ENCODE data around the gene ZFYVE27. TPM values are rescaled to one million over a fixed set of nuclear protein-coding genes. Genes with fewer than 3 reads are reported as not detected.

The ZFYVE27 gene
- total RNA-seq, 1 donor from 2014 or later, result 35.0 TPM

DNA sequence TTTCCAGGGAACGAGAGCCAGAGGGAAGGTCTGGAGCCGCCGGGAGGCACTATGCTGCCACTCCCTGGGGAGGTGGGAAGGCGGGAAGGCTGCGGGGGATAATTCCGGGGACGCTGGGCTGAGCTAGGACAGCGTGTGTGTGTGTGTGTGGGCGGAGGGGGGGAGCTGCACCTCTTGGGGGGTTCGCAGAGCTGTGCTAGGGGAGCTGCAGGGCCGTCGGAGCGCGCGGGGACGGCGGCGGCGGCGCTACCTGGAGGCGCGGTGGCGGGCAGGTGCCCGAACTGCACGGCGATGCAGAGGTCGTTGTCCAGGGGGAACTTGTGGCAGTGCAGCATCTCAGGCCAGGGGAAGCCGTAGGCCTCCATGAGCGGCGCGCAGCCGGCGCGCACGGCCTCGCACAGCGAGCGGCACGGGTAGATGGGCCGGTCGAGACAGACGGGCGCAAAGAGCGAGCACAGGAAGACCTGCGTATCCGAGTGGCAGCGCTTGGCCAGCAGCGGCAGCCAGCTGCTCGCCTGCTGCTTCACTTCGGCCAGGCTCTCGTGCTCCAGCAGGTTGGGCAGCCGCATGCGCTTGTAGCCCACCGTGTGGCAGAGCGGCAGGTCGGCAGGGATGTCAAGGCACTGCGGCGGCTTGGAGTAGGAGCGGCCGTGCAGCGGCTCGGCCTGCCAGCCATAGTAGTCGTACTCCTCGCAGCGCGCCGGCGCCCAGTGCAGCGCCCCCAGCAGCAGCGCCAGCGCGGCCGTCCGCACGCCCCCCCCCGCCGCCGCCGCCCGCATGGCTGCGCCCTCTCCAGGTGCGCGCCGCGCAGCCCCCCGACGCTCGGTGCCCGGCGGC lies 34.3 kb downstream of the ZFYVE27 start:
- no peak overlapping the region for H3K27ac Mint-ChIP-seq

DNA sequence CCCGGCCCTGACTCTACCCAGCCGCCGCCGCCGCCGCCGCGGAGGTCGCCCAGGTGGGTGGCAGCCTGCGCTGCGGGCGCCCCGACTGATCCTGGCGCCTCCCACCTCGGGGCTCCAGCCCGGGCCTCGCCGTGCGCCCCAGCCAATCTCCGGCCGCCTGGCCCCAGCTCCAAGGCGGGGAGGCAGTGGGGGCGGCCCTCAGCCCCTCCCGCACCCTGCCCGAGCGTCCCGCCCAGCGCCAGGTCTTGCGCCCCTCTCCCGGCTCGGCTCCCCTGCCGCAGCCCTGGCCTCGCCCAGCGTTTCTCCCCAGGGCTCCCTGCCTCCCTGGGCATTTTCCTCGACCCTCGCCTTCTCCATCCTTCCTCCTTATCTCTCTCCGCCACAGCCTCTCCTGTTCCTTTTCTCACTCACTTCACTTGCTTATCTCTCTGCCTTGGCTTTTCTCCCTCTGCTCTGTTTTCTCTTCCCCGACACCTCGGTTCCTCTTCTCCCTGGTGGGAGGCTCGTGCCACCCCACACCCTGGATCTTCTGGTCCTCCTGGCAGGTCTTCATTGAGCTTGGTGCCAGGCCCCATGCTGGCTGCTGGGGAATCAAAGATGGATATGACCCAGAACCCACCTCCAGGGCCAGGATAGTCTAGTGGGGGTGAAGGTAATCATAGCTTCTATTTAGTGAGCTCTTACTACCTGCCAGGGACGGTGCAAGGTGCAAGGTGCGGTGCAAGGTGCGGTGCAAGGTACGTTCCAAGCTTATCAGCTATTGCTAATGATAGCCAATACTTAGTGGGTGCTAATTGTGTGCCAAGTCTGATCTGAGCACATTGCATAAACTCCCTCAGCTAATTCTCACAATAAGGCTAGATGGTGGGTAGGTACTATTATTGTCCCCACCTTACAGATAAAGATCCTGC lies 35.2 kb downstream of the ZFYVE27 start, which contains the start of gene SFRP5:
TSS of gene SFRP5 (minus strand) at position 87 of the 911 bp plus-strand sequence. CDS start 166 bp downstream, outside the sequence.
- H3K4me1 Mint-ChIP-seq (ENCODE audit: low read depth), result peaks cover 2% of the 10 kb centered on the region
- H3K27me3 Mint-ChIP-seq (ENCODE audit: low read depth), result peaks cover 45% of the 10 kb centered on the region
- intact Hi-C loops (cut with micrococcal nuclease), result no loop called here
- H3K27ac Mint-ChIP-seq, result no peak within 1 kb of the TSS
- no peak for DNase-seq (ENCODE audit: low spot score)
- peak within 1 kb of the TSS; percentile 15 for H3K4me3 Mint-ChIP-seq (ENCODE audit: low read depth)
- H3K36me3 Mint-ChIP-seq (ENCODE audit: low read depth), result no peaks in the 10 kb centered on the region
- no peaks in the 10 kb centered on the region for H3K9me3 Mint-ChIP-seq

More for the DNA sequence above, 34.3 kb downstream of the ZFYVE27 start:
- intact Hi-C loops (cut with micrococcal nuclease), result no loop called here
- DNase-seq (ENCODE audit: low spot score), result no peak
- no peaks in the 10 kb centered on the region for H3K9me3 Mint-ChIP-seq
- no peak overlapping the region for H3K4me3 Mint-ChIP-seq (ENCODE audit: low read depth)
- H3K36me3 Mint-ChIP-seq (ENCODE audit: low read depth), result no peaks in the 10 kb centered on the region
- H3K4me1 Mint-ChIP-seq (ENCODE audit: low read depth), result peaks cover 2% of the 10 kb centered on the region
- peaks cover 45% of the 10 kb centered on the region for H3K27me3 Mint-ChIP-seq (ENCODE audit: low read depth)

DNA sequence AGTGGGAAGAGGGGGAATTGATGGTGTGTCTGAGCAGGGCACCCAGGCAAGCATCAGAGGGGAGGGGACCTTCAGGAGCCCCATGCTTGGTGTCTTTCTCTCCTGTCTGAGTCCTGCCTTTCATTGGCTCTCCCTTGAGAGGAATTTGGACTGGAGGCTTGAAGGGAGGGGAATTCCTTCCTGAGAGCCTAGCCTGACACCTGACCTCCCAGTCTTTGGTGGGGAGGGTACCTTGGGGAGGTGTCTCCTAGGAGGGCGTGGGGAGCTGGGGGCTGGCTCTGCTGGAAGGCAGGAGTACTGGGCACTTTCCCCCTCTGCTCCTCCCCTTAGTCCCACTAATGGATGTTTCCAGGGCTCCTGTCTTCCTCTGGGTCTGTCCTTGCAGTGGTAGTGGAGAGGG lies 36.2 kb downstream of the ZFYVE27 start:
- no peak overlapping the region for H3K4me3 Mint-ChIP-seq (ENCODE audit: low read depth)
- no peaks in the 10 kb centered on the region for H3K9me3 Mint-ChIP-seq
- H3K4me1 Mint-ChIP-seq (ENCODE audit: low read depth), result peaks cover 2% of the 10 kb centered on the region
- DNase-seq (ENCODE audit: low spot score), result no peak
- H3K27ac Mint-ChIP-seq, result no peak overlapping the region
- H3K27me3 Mint-ChIP-seq (ENCODE audit: low read depth), result peaks cover 45% of the 10 kb centered on the region
- H3K36me3 Mint-ChIP-seq (ENCODE audit: low read depth), result no peaks in the 10 kb centered on the region
- intact Hi-C loops (cut with micrococcal nuclease), result no loop called here

DNA sequence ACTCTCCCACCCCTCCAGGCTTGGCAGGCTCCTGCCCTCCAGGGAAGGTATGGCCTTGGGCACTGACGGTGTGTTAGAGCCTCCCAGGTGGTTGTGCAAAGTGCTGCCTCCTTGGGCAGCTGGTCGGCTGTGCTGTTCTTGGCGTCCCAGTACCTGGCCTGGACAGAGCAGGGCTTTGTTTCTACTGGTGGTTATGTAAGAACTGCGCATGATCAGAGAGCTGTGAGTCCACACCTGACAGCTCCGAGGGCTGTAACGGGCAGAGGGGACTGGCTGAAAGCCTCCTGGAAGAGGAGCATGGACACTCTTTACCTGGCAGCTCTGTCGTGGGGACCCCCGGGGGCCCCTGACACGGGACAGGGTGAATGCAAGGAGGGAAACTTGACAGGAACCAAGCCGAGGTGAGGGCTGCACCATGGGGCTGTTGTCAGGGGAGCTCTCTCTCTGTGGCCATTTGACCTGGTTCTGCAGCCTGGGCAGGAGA lies 37.9 kb downstream of the ZFYVE27 start:
- Mint-ChIP-seq H3K27me3 (ENCODE audit: low read depth) (peaks cover 38% of the 10 kb centered on the region), H3K9me3 (no peaks in the 10 kb centered on the region), H3K4me1 (ENCODE audit: low read depth) (peaks cover 2% of the 10 kb centered on the region), H3K27ac (no peak overlapping the region), H3K4me3 (ENCODE audit: low read depth) (no peak overlapping the region), H3K36me3 (ENCODE audit: low read depth) (no peaks in the 10 kb centered on the region)
- DNase-seq (ENCODE audit: low spot score), result no peak
- intact Hi-C loops (cut with micrococcal nuclease), result no loop called here

DNA sequence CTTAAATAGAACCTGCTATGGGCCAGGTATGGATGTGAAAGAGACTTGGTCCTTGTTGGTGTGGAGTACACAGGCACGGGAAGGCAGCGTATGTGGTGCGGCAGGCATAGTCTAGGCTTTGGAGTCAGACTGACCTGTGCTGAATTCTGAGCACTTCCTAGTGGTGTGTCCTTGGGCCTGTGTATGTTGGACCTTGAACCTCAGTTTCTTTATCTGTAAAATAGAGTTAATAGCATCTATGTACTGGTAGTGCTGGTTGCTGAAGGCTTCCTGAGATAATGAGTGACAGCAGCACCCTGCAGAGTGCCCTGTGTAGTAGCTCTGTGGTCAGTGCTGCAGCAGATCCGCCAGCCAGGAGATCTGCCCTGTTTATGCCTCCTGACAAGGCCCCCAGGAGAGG lies 40.2 kb downstream of the ZFYVE27 start:
- H3K36me3 Mint-ChIP-seq (ENCODE audit: low read depth), result no peaks in the 10 kb centered on the region
- DNase-seq (ENCODE audit: low spot score), result no peak
- H3K4me3 Mint-ChIP-seq (ENCODE audit: low read depth), result no peak overlapping the region
- H3K27ac Mint-ChIP-seq, result no peak overlapping the region
- H3K27me3 Mint-ChIP-seq (ENCODE audit: low read depth), result peaks cover 20% of the 10 kb centered on the region
- intact Hi-C loops (cut with micrococcal nuclease), result no loop called here
- no peaks in the 10 kb centered on the region for H3K9me3 Mint-ChIP-seq
- peaks cover 6% of the 10 kb centered on the region for H3K4me1 Mint-ChIP-seq (ENCODE audit: low read depth)

GRCh38 chr10:97778452-97779302 lies 41.7 kb downstream of the ZFYVE27 start:
- H3K36me3 Mint-ChIP-seq (ENCODE audit: low read depth), result no peaks in the 10 kb centered on the region
- DNase-seq (ENCODE audit: low spot score), result no peak
- H3K27me3 Mint-ChIP-seq (ENCODE audit: low read depth), result peaks cover 5% of the 10 kb centered on the region
- no peak overlapping the region for H3K4me3 Mint-ChIP-seq (ENCODE audit: low read depth)
- peaks cover 6% of the 10 kb centered on the region for H3K4me1 Mint-ChIP-seq (ENCODE audit: low read depth)
- intact Hi-C loops (cut with micrococcal nuclease), result no loop called here
- no peaks in the 10 kb centered on the region for H3K9me3 Mint-ChIP-seq
- H3K27ac Mint-ChIP-seq, result no peak overlapping the region

GRCh38 chr10:97779492-97779891 lies 42.6 kb downstream of the ZFYVE27 start:
- no peak for DNase-seq (ENCODE audit: low spot score)
- peaks cover 2% of the 10 kb centered on the region for H3K27me3 Mint-ChIP-seq (ENCODE audit: low read depth)
- H3K36me3 Mint-ChIP-seq (ENCODE audit: low read depth), result no peaks in the 10 kb centered on the region
- H3K27ac Mint-ChIP-seq, result no peak overlapping the region
- intact Hi-C loops (cut with micrococcal nuclease), result no loop called here
- H3K9me3 Mint-ChIP-seq, result no peaks in the 10 kb centered on the region
- H3K4me1 Mint-ChIP-seq (ENCODE audit: low read depth), result peaks cover 6% of the 10 kb centered on the region
- no peak overlapping the region for H3K4me3 Mint-ChIP-seq (ENCODE audit: low read depth)

DNA sequence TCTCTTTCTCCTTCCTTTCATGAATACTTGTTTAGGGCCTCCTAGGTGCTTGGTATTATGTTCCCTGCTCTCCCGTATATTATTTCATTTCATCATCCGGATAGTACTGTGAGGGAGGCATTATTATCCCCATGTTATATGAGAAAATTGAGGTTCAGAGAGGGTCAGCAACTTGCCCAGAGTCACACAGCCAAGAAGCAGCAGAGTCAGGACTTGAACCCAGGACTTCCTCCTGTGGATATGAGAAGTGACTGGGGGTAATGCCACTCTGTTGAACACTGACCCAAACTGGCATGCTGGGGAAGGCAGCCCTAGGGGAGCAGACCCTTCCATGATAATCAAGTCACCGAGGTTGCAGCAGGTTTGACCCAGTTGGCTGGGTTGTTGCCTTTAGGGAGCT lies 43.0 kb downstream of the ZFYVE27 start:
- H3K9me3 Mint-ChIP-seq, result no peaks in the 10 kb centered on the region
- no peak overlapping the region for H3K4me3 Mint-ChIP-seq (ENCODE audit: low read depth)
- peaks cover 2% of the 10 kb centered on the region for H3K27me3 Mint-ChIP-seq (ENCODE audit: low read depth)
- DNase-seq (ENCODE audit: low spot score), result no peak
- no peaks in the 10 kb centered on the region for H3K36me3 Mint-ChIP-seq (ENCODE audit: low read depth)
- intact Hi-C loops (cut with micrococcal nuclease), result no loop called here
- no peak overlapping the region for H3K27ac Mint-ChIP-seq
- peaks cover 6% of the 10 kb centered on the region for H3K4me1 Mint-ChIP-seq (ENCODE audit: low read depth)

DNA sequence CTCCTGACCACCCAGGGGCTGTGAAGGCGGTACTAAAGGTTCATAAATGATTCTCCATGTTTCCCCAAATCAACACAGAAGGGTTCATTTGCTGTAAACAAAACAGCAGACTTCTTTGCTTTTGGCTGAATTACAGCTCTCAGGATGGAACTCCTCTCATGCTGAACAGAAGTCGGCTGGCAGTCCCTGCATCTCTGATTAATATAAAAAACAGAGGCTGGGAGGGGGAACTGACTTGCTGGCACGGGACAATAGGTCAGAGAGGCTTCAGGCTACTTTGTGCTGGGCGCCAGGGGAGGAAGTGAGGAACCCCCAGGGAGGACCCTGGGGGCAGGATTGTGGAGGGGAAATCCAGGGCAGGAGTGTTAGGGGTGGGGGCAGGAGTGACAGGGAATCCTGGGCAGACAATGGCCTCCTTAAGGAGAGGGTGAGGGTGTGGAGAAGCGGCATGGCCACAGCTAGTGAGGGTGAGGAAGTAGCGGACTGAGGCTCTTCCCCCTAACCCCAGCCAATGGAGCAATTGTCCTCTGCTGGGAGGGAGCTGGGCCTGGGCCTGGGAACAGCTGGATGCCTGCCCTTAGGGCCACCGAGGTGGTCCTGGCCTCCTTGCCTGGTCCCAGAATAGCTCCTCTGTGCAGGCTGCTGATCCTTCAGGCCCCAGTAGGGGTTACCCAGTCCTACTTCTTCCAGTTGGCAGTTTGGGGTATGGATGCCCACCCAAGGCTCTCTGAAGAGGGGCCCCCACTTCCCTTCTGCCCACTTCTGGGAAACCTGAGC lies 44.1 kb downstream of the ZFYVE27 start:
- Mint-ChIP-seq H3K4me1 (ENCODE audit: low read depth) (peaks cover 6% of the 10 kb centered on the region), H3K9me3 (no peaks in the 10 kb centered on the region), H3K4me3 (ENCODE audit: low read depth) (no peak overlapping the region), H3K27ac (no peak overlapping the region), H3K27me3 (ENCODE audit: low read depth) (peaks cover 2% of the 10 kb centered on the region), H3K36me3 (ENCODE audit: low read depth) (no peaks in the 10 kb centered on the region)
- DNase-seq (ENCODE audit: low spot score), result no peak
- intact Hi-C loops (cut with micrococcal nuclease), result no loop called here

DNA sequence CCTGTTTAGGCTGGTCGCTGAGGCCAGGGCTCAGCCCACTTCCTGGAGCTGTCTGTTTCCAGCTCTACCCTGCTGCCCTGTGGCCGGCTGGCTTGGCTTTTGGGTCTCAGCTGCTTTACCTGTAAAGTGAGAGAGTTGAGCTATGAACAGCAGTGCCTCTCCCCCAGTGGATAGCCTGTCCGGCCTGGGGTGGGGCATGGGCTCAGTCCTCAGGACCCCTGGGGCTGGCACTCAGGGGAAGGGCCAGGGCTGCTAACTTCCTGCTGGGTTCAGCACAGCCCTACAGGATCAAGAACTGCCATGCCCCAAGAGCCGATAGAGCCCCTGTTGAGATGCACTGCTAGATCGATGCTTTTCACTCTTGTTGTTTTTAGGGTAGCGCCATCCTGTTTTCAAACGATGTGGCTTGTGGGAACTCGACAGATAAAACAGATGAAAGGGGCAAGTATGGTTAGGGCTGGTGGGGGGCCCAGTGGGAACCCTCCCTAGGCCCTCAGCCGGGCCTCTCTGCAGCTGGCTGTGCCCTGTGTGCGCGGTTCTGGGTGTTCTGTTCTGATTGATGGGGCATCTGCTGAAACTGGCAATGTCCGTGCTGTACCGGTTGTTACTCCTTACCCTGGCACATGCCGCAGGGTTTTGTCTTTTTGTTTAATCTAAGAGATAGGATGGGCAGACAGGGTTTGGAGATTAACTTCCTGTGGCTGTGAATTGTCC lies 44.8 kb downstream of the ZFYVE27 start:
- H3K27me3 Mint-ChIP-seq (ENCODE audit: low read depth), result peaks cover 2% of the 10 kb centered on the region
- H3K4me1 Mint-ChIP-seq (ENCODE audit: low read depth), result peaks cover 6% of the 10 kb centered on the region
- H3K9me3 Mint-ChIP-seq, result no peaks in the 10 kb centered on the region
- H3K27ac Mint-ChIP-seq, result no peak overlapping the region
- H3K4me3 Mint-ChIP-seq (ENCODE audit: low read depth), result no peak overlapping the region
- no peaks in the 10 kb centered on the region for H3K36me3 Mint-ChIP-seq (ENCODE audit: low read depth)
- intact Hi-C loops (cut with micrococcal nuclease), result no loop called here
- DNase-seq (ENCODE audit: low spot score), result no peak

DNA sequence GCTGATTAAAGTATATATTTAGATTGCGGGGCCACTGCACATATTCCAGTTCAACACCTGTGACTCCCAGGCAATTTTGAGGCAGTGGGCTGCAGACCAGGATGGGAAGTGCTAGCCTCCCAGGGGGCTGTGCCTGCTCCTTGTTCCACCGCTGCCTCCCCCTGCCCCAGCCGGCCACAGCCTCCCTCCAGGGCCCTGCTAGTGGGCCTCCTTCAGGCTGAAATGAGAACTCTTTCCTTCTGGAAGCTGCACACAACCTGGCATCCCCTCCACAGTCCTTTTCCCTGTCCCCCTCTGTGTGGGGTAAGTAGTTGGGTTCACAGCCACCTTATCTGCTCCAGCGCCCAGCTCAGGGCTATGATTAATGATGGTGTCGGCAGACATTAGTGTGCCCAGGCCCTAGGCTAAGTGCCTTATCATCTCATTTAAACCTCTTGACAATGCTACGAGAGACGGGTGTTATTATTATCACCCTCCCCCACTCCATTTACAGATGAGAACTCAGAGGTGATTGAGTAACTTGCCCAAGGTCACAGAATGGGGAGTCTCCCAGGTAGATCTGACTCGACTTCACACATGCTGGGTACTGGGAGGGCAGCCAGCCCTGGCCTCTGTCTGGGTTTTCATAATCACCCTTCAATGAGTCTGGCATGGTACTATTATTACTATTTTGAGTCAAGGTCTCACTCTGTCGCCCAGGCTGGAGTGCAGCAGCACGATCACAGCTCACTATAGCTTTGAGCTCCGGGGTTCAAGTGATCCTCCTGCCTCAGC lies 45.7 kb downstream of the ZFYVE27 start:
- H3K27me3 Mint-ChIP-seq (ENCODE audit: low read depth), result peaks cover 4% of the 10 kb centered on the region
- H3K9me3 Mint-ChIP-seq, result no peaks in the 10 kb centered on the region
- intact Hi-C loops (cut with micrococcal nuclease), result no loop called here
- no peaks in the 10 kb centered on the region for H3K36me3 Mint-ChIP-seq (ENCODE audit: low read depth)
- peaks cover 6% of the 10 kb centered on the region for H3K4me1 Mint-ChIP-seq (ENCODE audit: low read depth)
- no peak for DNase-seq (ENCODE audit: low spot score)
- no peak overlapping the region for H3K4me3 Mint-ChIP-seq (ENCODE audit: low read depth)
- no peak overlapping the region for H3K27ac Mint-ChIP-seq

All from activated T-helper 2 cell treated with anti-CD3 and anti-CD28 coated beads, Interferon-gamma antibody, Interleukin-2, Interleukin-4, amounts not matched to agents 10 μg/mL and 5 μg/mL and 100 μg/mL, durations not matched to agents 14 hours and 24 hours and 36 hours (primary cell).